GM10847 (cell line): ENCODE results near the gene EPHB1.

Experiments
- POLR2A ChIP-seq: IDR thresholded peaks from 2 replicates; pipeline ENCODE4 v1.6.1; 2011; ENCODE audit not compliant: insufficient read length; ENCODE audit errors: extremely low read depth

Gene EPHB1

GRCh38 chr3:134872440-134873388, 77.7 kb downstream of the EPHB1 start:
- TF ChIP-seq POLR2A: no peak

- TF ChIP-seq POLR2A: no peak
Observed at GRCh38 chr3:134873789-134874188, 78.7 kb downstream of the EPHB1 start.

- TF ChIP-seq POLR2A: no peak
Observed at GRCh38 chr3:134874737-134875413, 79.8 kb downstream of the EPHB1 start.

- no peak for TF ChIP-seq POLR2A
Observed at GRCh38 chr3:134876836-134877235, 81.8 kb downstream of the EPHB1 start.

- no peak for TF ChIP-seq POLR2A
Observed at GRCh38 chr3:134877788-134878187, 82.7 kb downstream of the EPHB1 start.

GRCh38 chr3:134879990-134880389, 84.9 kb downstream of the EPHB1 start:
- TF ChIP-seq POLR2A: no peak

GRCh38 chr3:134880431-134880830, 85.4 kb downstream of the EPHB1 start:
- TF ChIP-seq POLR2A: no peak

GRCh38 chr3:134881305-134881704, 86.2 kb downstream of the EPHB1 start:
- TF ChIP-seq POLR2A: no peak

GRCh38 chr3:134883697-134884385, 88.8 kb downstream of the EPHB1 start:
- no peak for TF ChIP-seq POLR2A

GRCh38 chr3:134885877-134886621, 91.0 kb downstream of the EPHB1 start:
- no peak for TF ChIP-seq POLR2A

- TF ChIP-seq POLR2A: no peak
Observed at GRCh38 chr3:134886991-134887390, 91.9 kb downstream of the EPHB1 start.

GRCh38 chr3:134887536-134887935, 92.5 kb downstream of the EPHB1 start:
- no peak for TF ChIP-seq POLR2A

GRCh38 chr3:134892326-134892725, 97.3 kb downstream of the EPHB1 start:
- TF ChIP-seq POLR2A: no peak

- TF ChIP-seq POLR2A: no peak
Observed at GRCh38 chr3:134892761-134893160, 97.7 kb downstream of the EPHB1 start.

- no peak for TF ChIP-seq POLR2A
Observed at GRCh38 chr3:134894533-134894932, 99.5 kb downstream of the EPHB1 start.
